Testis (tissue), 3 donors: ENCODE data around the gene RNASEH2A. TPM values are rescaled to one million over a fixed set of nuclear protein-coding genes. Genes with fewer than 3 reads are reported as not detected.

Experiments used
- DNase-seq: peaks from one replicate; pipeline ENCODE4 v3.0.0-alpha.2; 2019
- H3K27ac ChIP-seq, 2 donors: fragments of 200-600 bp; sonication (generic); one replicate each; pipeline ENCODE4 v1.5.1; 2019
- H3K27me3 ChIP-seq: fragments of 200-600 bp; sonication (generic); one replicate; pipeline ENCODE4 v1.5.1; 2019
- H3K36me3 ChIP-seq: fragments of 200-600 bp; sonication (generic); one replicate; pipeline ENCODE4 v1.5.1; 2017; ENCODE audit warnings: low read depth; ENCODE audit errors: missing control alignments
- H3K4me1 ChIP-seq: fragments of 200-600 bp; sonication (generic); one replicate; pipeline ENCODE4 v1.5.1; 2019
- H3K4me3 ChIP-seq, 2 donors: fragments of 200-600 bp; sonication (generic); one replicate each; pipeline ENCODE4 v1.5.1; 2017 to 2019
- H3K9me3 ChIP-seq: fragments of 200-600 bp; sonication (generic); one replicate; pipeline ENCODE4 v1.5.1; 2017
- CTCF ChIP-seq, 3 experiments: fragments of 450-650 bp in 2 of 3; fragments of 200-600 bp in 1 of 3; sonication (generic) in 1 of 3; IDR thresholded peaks; one replicate each; pipeline ENCODE4 v1.5.1; 2016 to 2019; ENCODE audit warnings: antibody characterized with exemption in 3 of 3, mild to moderate bottlenecking in 2 of 3, moderate library complexity in 1 of 3
- POLR2A ChIP-seq: fragments of 450-650 bp; IDR thresholded peaks from one replicate; pipeline ENCODE4 v1.6.1; 2017; ENCODE audit warnings: antibody characterized with exemption, mild to moderate bottlenecking, moderate library complexity
- WGBS, 2 donors: methylation state at CpG; one replicate each; pipeline ENCODE4 v1.1.5; 2018; 5-methylcytosine and 5-hydroxymethylcytosine counted together
- intact Hi-C: fragments of 100-400 bp; cut with DNase I; formaldehyde crosslinking; loops from one replicate; pipeline ENCODE4 v1.15.1; 2023; ENCODE audit warnings: low total_unique reads
- microRNA-seq, 2 donors: library from miRNA; unstranded; fragments of <30 nt; microRNA quantifications; one replicate each; pipeline ENCODE4, GENCODE V29; 2016; ENCODE audit warnings: borderline number of aligned reads in 2 of 2, borderline replicate concordance in 1 of 2
- polyA plus RNA-seq: library from polyadenylated mRNA; stranded (reverse); fragments of 350-450 nt; fragmentation: Illumina TruSeq; extraction: RNeasy Lipid Tissue Mini Kit (QIAGEN cat#74804); gene quantifications from one replicate; pipeline ENCODE4 v1.2.3, GENCODE V29; 2014; ENCODE audit warnings: low read depth, low replicate concordance; ENCODE audit not compliant: insufficient read depth
- small RNA-seq, 2 donors: library from RNA; depleted of rRNA; stranded (forward); fragments of <200 nt; gene quantifications; one replicate each; pipeline ENCODE3, GENCODE V24; 2016
- total RNA-seq, 2 donors: library from RNA; depleted of rRNA; stranded (reverse); fragments of >200 nt; gene quantifications; one replicate each; pipeline ENCODE4 v1.2.3, GENCODE V29; 2016

Gene RNASEH2A
- total and polyA plus RNA-seq, 3 donors from 2014 or later = 14.1 to 18.6 (median 15.7) TPM

GRCh38 chr19:12858041-12858928, 51.9 kb downstream of the RNASEH2A start:
- WGBS, 2 donors = 63 to 77% methylated on average over 24 to 35 of the region's 35 CpGs
- DNase-seq = no peak
- H3K27ac ChIP-seq = no peak overlapping the region
- H3K36me3 ChIP-seq = no peaks in the 10 kb centered on the region
- no peak for TF ChIP-seq CTCF (IDR thresholded peaks at IDR 0.05)
- TF ChIP-seq POLR2A = no peak
- intact Hi-C loops = no loop called here
- H3K9me3 ChIP-seq = no peaks in the 10 kb centered on the region
- H3K4me3 ChIP-seq = no peak overlapping the region
- H3K4me1 ChIP-seq = no peaks in the 10 kb centered on the region
- H3K27me3 ChIP-seq = no peaks in the 10 kb centered on the region

- no peaks in the 10 kb centered on the region for H3K27me3 ChIP-seq
- no peaks in the 10 kb centered on the region for H3K9me3 ChIP-seq
- H3K4me3 ChIP-seq = no peak overlapping the region
- WGBS, 2 donors = 76 to 78% methylated on average over 7 of the region's 7 CpGs
- no peaks in the 10 kb centered on the region for H3K4me1 ChIP-seq
- DNase-seq = no peak
- TF ChIP-seq POLR2A = no peak
- no peak for TF ChIP-seq CTCF (IDR thresholded peaks at IDR 0.05)
- intact Hi-C loops = no loop called here
- no peaks in the 10 kb centered on the region for H3K36me3 ChIP-seq
- H3K27ac ChIP-seq = no peak overlapping the region
Measured at GRCh38 chr19:12859546-12859945, 53.2 kb downstream of the RNASEH2A start.

Small RNA genes lying within 50 kb of the gene (microRNA-seq; reads per million reads assigned to microRNA genes)
- 0 reads per million in 2 donors for gene MIR5684
- 0 to 0.70 reads per million in 2 donors for gene MIR6794

Small RNA genes lying within 50 kb of the gene (small RNA-seq; reads per million reads assigned to genes)
- gene MIR5684 = 0 reads per million in 2 donors
- 0 reads per million in 2 donors for gene MIR6794

Other genes starting within 250 kb of the RNASEH2A start
- gene ZNF490, start 195.8 kb upstream of the RNASEH2A start, total RNA-seq = 10 to 100 TPM in 1 of 2 donors, 1 to 10 TPM in 1; 6.6 to 10.4 TPM
- 2.5 TPM for gene ZNF490, start 195.8 kb upstream of the RNASEH2A start, polyA plus RNA-seq
- gene ZNF791, start 195.7 kb upstream of the RNASEH2A start, total RNA-seq = 10 to 100 TPM; 16.1 to 17.2 TPM
- gene ZNF791, start 195.7 kb upstream of the RNASEH2A start, polyA plus RNA-seq = 9.3 TPM
- gene MAN2B1, start 139.8 kb upstream of the RNASEH2A start, total RNA-seq = 10 to 100 TPM; 29.7 to 30.6 TPM
- gene MAN2B1, start 139.8 kb upstream of the RNASEH2A start, polyA plus RNA-seq = 45.7 TPM
- 10 to 100 TPM; 15.8 to 18.3 TPM for gene WDR83, start 139.8 kb upstream of the RNASEH2A start, total RNA-seq
- 23.2 TPM for gene WDR83, start 139.8 kb upstream of the RNASEH2A start, polyA plus RNA-seq
- 100 to 1,000 TPM in 1 of 2 donors, 10 to 100 TPM in 1; 85.9 to 119 TPM for gene DHPS, start 124.7 kb upstream of the RNASEH2A start, total RNA-seq
- 50.2 TPM for gene DHPS, start 124.7 kb upstream of the RNASEH2A start, polyA plus RNA-seq
- 1 to 10 TPM in 1 of 2 donors, not detected in 1; 4.5 TPM for gene GNG14, start 118.6 kb upstream of the RNASEH2A start, total RNA-seq
- gene GNG14, start 118.6 kb upstream of the RNASEH2A start, polyA plus RNA-seq = not detected
- 10 to 100 TPM; 20.5 to 23.3 TPM for gene FBXW9, start 110.0 kb upstream of the RNASEH2A start, total RNA-seq
- gene FBXW9, start 110.0 kb upstream of the RNASEH2A start, polyA plus RNA-seq = 27.4 TPM
- gene TNPO2, start 82.7 kb upstream of the RNASEH2A start, total RNA-seq = 100 to 1,000 TPM; 110 to 129 TPM
- gene TNPO2, start 82.7 kb upstream of the RNASEH2A start, polyA plus RNA-seq = 103 TPM
- 100 to 1,000 TPM; 244 to 329 TPM for gene TRIR, start 71.9 kb upstream of the RNASEH2A start, total RNA-seq
- gene TRIR, start 71.9 kb upstream of the RNASEH2A start, polyA plus RNA-seq = 158 TPM
- 100 to 1,000 TPM in 1 of 2 donors, 10 to 100 TPM in 1; 89.3 to 109 TPM for gene GET3, start 69.1 kb upstream of the RNASEH2A start, total RNA-seq
- 134 TPM for gene GET3, start 69.1 kb upstream of the RNASEH2A start, polyA plus RNA-seq
- gene BEST2, start 54.8 kb upstream of the RNASEH2A start, total RNA-seq = under 1 TPM; 0.50 to 0.87 TPM
- not detected for gene BEST2, start 54.8 kb upstream of the RNASEH2A start, polyA plus RNA-seq
- 10 to 100 TPM; 54.4 to 63.4 TPM for gene HOOK2, start 31.0 kb upstream of the RNASEH2A start, total RNA-seq
- gene HOOK2, start 31.0 kb upstream of the RNASEH2A start, polyA plus RNA-seq = 30.0 TPM
- gene JUNB, start 15.1 kb upstream of the RNASEH2A start, total RNA-seq = 100 to 1,000 TPM in 1 of 2 donors, 10 to 100 TPM in 1; 75.9 to 143 TPM
- gene JUNB, start 15.1 kb upstream of the RNASEH2A start, polyA plus RNA-seq = 54.5 TPM
- 100 to 1,000 TPM in 1 of 2 donors, 10 to 100 TPM in 1; 72.1 to 117 TPM for gene PRDX2, start 4.8 kb upstream of the RNASEH2A start, total RNA-seq
- gene PRDX2, start 4.8 kb upstream of the RNASEH2A start, polyA plus RNA-seq = 87.1 TPM
- gene THSD8, start 4.5 kb upstream of the RNASEH2A start, total RNA-seq = 10 to 100 TPM in 1 of 2 donors, 1 to 10 TPM in 1; 3.0 to 14.0 TPM
- gene THSD8, start 4.5 kb upstream of the RNASEH2A start, polyA plus RNA-seq = 27.9 TPM
- gene RTBDN, start 28.0 kb downstream of the RNASEH2A start, total RNA-seq = 1 to 10 TPM; 3.8 to 5.1 TPM
- 3.7 TPM for gene RTBDN, start 28.0 kb downstream of the RNASEH2A start, polyA plus RNA-seq
- 1 to 10 TPM; 8.5 to 9.0 TPM for gene MAST1, start 31.9 kb downstream of the RNASEH2A start, total RNA-seq
- gene MAST1, start 31.9 kb downstream of the RNASEH2A start, polyA plus RNA-seq = 11.7 TPM
- gene DNASE2, start 74.9 kb downstream of the RNASEH2A start, total RNA-seq = 10 to 100 TPM in 1 of 2 donors, 1 to 10 TPM in 1; 9.0 to 17.4 TPM
- 17.7 TPM for gene DNASE2, start 74.9 kb downstream of the RNASEH2A start, polyA plus RNA-seq
- under 1 TPM; 0.24 to 0.31 TPM for gene KLF1, start 80.6 kb downstream of the RNASEH2A start, total RNA-seq
- not detected for gene KLF1, start 80.6 kb downstream of the RNASEH2A start, polyA plus RNA-seq
- 10 to 100 TPM; 30.5 to 32.1 TPM for gene GCDH, start 84.6 kb downstream of the RNASEH2A start, total RNA-seq
- gene GCDH, start 84.6 kb downstream of the RNASEH2A start, polyA plus RNA-seq = 11.0 TPM
- gene SYCE2, start 112.7 kb downstream of the RNASEH2A start, total RNA-seq = 10 to 100 TPM; 12.3 to 20.4 TPM
- gene SYCE2, start 112.7 kb downstream of the RNASEH2A start, polyA plus RNA-seq = 61.1 TPM
- 10 to 100 TPM; 53.8 to 65.3 TPM for gene FARSA, start 127.1 kb downstream of the RNASEH2A start, total RNA-seq
- 55.1 TPM for gene FARSA, start 127.1 kb downstream of the RNASEH2A start, polyA plus RNA-seq
- gene CALR, start 132.0 kb downstream of the RNASEH2A start, total RNA-seq = 100 to 1,000 TPM; 389 to 467 TPM
- gene CALR, start 132.0 kb downstream of the RNASEH2A start, polyA plus RNA-seq = 538 TPM
- 100 to 1,000 TPM; 114 to 136 TPM for gene RAD23A, start 139.3 kb downstream of the RNASEH2A start, total RNA-seq
- gene RAD23A, start 139.3 kb downstream of the RNASEH2A start, polyA plus RNA-seq = 174 TPM
- 10 to 100 TPM; 32.2 to 39.8 TPM for gene GADD45GIP1, start 150.6 kb downstream of the RNASEH2A start, total RNA-seq
- gene GADD45GIP1, start 150.6 kb downstream of the RNASEH2A start, polyA plus RNA-seq = 21.6 TPM
- gene DAND5, start 163.0 kb downstream of the RNASEH2A start, total RNA-seq = 1 to 10 TPM; 1.4 to 2.8 TPM
- 0.16 TPM for gene DAND5, start 163.0 kb downstream of the RNASEH2A start, polyA plus RNA-seq
- 10 to 100 TPM; 51.7 to 62.4 TPM for gene NFIX, start 188.9 kb downstream of the RNASEH2A start, total RNA-seq
- gene NFIX, start 188.9 kb downstream of the RNASEH2A start, polyA plus RNA-seq = 47.4 TPM